RWPE2 (cell line): Measurements from ENCODE around the gene AGMO.

Experiments used
- ATAC-seq: fragments of 200-7000 bp; cut with Tn5 transposase; 3 replicates; pipeline ENCODE4 v1.9.1; 2021; ENCODE audit warnings: low read depth
- DNase-seq: peaks from one replicate; pipeline ENCODE4 v3.0.0-alpha.2; 2020; ENCODE audit warnings: low spot score
- H3K27ac ChIP-seq: fragments of 450-650 bp; 2 replicates; pipeline ENCODE4 v1.5.1; 2017; ENCODE audit warnings: mild to moderate bottlenecking; ENCODE audit not compliant: poor library complexity, severe bottlenecking
- H3K27me3 ChIP-seq: fragments of 250-450 bp; sonication (Bioruptor Pico); 2 replicates; pipeline ENCODE4 v1.5.1; 2021; ENCODE audit warnings: mild to moderate bottlenecking, moderate library complexity; ENCODE audit not compliant: insufficient read depth, poor library complexity, severe bottlenecking
- H3K36me3 ChIP-seq: fragments of 250-450 bp; sonication (Bioruptor Pico); 2 replicates; pipeline ENCODE4 v1.5.1; 2020; ENCODE audit warnings: low read depth, mild to moderate bottlenecking, moderate library complexity
- H3K4me1 ChIP-seq: fragments of 250-450 bp; sonication (Bioruptor Pico); 2 replicates; pipeline ENCODE4 v1.5.1; 2021; ENCODE audit warnings: mild to moderate bottlenecking, moderate library complexity; ENCODE audit not compliant: insufficient read depth, poor library complexity, severe bottlenecking
- H3K4me3 ChIP-seq: fragments of 250-450 bp; sonication (Bioruptor Pico); 2 replicates; pipeline ENCODE4 v1.5.1; 2021; ENCODE audit warnings: mild to moderate bottlenecking, moderate library complexity; ENCODE audit not compliant: severe bottlenecking
- H3K9me3 ChIP-seq: fragments of 250-450 bp; sonication (Bioruptor Pico); 2 replicates; pipeline ENCODE4 v1.5.1; 2021; ENCODE audit warnings: mild to moderate bottlenecking, moderate library complexity; ENCODE audit not compliant: severe bottlenecking
- TF ChIP-seq, protein P1 (sequence below): fragments of 450-650 bp; IDR thresholded peaks from one replicate; pipeline ENCODE4 v1.5.1; 2017; ENCODE audit warnings: mild to moderate bottlenecking, moderate library complexity; ENCODE audit not compliant: poor library complexity, severe bottlenecking

Gene AGMO

DNA sequence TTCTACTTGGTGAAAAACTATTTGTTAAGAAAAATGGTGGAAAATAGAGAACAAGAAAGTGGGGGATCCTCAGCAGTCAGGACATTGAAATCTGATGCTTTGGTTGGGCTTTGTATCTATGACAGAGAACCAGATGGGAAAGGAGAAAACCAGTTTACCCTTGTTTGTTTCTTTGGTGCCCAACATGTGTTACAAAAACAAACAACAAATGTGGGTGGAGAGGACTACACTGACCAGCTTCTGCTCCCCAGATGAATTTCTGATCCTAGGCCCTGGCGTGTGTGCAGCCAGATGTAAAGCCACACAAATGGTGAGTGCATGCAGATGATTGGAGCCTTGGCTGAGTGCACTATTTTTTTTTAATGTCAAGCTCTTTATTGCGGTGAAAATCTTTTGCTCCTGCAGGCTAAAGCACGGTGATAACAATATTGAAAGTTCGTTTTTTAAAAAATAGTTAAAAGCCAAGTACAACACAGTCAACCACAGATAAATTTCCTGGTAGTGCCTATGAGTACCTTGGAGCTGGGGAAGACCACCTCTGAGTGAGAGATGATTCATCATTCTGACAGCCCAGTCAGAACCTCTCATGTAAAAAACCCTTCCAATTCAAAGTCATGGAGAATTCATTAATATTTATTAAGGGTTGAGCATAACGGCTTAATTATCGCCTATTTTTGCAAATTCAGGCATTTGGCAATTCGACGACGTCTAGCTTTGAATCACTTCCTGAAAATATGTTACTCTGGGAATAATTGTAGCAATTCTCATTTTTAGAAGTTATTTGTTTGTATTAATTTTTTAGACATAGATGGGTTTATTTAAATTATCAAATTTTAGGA lies 163.7 kb downstream of the AGMO start:
- no peaks in the 10 kb centered on the region for H3K9me3 ChIP-seq
- H3K27ac ChIP-seq = no peak overlapping the region
- H3K4me1 ChIP-seq = no peaks in the 10 kb centered on the region
- H3K36me3 ChIP-seq = no peaks in the 10 kb centered on the region
- H3K27me3 ChIP-seq = no peaks in the 10 kb centered on the region
- TF ChIP-seq, protein P1, sequence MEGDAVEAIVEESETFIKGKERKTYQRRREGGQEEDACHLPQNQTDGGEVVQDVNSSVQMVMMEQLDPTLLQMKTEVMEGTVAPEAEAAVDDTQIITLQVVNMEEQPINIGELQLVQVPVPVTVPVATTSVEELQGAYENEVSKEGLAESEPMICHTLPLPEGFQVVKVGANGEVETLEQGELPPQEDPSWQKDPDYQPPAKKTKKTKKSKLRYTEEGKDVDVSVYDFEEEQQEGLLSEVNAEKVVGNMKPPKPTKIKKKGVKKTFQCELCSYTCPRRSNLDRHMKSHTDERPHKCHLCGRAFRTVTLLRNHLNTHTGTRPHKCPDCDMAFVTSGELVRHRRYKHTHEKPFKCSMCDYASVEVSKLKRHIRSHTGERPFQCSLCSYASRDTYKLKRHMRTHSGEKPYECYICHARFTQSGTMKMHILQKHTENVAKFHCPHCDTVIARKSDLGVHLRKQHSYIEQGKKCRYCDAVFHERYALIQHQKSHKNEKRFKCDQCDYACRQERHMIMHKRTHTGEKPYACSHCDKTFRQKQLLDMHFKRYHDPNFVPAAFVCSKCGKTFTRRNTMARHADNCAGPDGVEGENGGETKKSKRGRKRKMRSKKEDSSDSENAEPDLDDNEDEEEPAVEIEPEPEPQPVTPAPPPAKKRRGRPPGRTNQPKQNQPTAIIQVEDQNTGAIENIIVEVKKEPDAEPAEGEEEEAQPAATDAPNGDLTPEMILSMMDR = no peak
- no peak overlapping the region for H3K4me3 ChIP-seq
- no peak for ATAC-seq
- DNase-seq = no peak

DNA sequence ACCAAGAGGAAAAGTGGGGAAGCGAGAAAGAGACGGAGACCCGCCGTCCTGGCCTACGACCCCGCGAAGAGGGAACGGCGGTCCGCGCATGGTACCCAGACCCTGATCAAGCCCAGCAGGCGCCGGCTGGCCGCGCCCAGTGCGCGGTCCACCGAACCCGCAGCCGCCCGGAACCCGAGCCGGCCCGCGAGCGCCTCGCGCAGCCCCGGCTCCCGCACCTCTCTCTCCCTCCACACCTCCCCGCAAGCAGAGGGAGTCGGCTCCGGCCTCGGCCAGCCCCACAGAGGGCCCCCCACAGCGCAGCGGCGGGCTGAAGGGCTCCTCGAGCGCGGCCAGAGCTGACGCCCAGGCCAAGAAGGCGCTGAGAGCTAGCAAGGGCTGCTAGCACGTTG lies 164.7 kb downstream of the AGMO start:
- TF ChIP-seq, protein P1 = no peak
- ATAC-seq (no peak), DNase-seq (no peak)
- Histone ChIP-seq H3K4me1 (no peaks in the 10 kb centered on the region), H3K9me3 (no peaks in the 10 kb centered on the region), H3K36me3 (no peaks in the 10 kb centered on the region), H3K4me3 (no peak overlapping the region), H3K27me3 (no peaks in the 10 kb centered on the region), H3K27ac (no peak overlapping the region)

DNA sequence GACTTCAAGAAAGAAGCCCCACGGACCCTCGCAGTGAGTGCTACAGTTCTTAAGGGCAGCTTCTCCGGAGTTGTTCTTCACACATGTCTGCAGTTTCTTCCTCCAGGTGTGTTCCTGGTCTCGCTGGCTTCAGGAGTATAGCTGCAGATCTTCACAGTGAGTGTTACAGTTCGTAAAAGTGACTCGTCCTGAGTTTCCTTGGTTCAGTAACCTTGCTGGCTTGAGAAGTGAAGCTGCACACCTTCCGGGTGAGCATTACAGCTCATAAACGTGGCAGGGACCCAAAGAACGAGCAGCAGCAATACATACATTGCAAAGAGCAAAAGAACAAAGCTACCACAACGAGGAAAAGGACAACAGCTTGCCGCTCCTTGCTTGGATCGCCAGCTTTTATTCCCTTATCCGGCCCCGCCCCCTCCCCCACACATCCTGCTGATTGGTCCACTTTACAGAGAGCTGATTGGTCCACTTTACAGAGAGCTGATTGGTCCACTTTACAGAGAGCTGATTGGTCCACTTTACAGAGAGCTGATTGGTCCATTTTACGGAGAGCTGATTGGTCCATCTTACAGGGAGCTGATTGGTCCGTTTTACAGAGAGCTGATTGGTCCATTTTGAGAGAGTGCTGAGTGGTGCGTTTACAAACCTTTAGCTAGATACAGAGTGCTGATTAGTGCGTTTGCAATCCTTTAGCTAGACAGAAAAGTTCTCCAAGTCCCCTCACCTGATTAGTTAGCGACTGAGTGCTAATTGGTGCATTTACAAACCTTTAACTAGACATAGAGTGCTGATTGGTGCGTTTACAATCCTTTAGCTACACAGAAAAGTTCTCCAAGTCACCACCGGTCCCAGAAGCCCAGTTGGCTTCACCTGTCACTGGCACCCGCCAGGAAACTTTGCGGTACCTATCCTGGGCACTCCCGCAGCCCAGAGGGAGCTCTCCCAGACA lies 165.3 kb downstream of the AGMO start:
- DNase-seq = no peak

GRCh38 chr7:15389073-15389472 lies 172.7 kb downstream of the AGMO start:
- no peaks in the 10 kb centered on the region for H3K27me3 ChIP-seq
- ATAC-seq = no peak
- no peaks in the 10 kb centered on the region for H3K36me3 ChIP-seq
- TF ChIP-seq, protein P1 = no peak
- H3K4me1 ChIP-seq = no peaks in the 10 kb centered on the region
- H3K27ac ChIP-seq = no peak overlapping the region
- no peak for DNase-seq
- H3K9me3 ChIP-seq = no peaks in the 10 kb centered on the region
- no peak overlapping the region for H3K4me3 ChIP-seq

More for the DNA sequence above, 165.3 kb downstream of the AGMO start:
- no peaks in the 10 kb centered on the region for H3K4me1 ChIP-seq
- no peak overlapping the region for H3K27ac ChIP-seq
- no peaks in the 10 kb centered on the region for H3K36me3 ChIP-seq
- no peaks in the 10 kb centered on the region for H3K27me3 ChIP-seq
- H3K9me3 ChIP-seq = no peaks in the 10 kb centered on the region
- no peak overlapping the region for H3K4me3 ChIP-seq
- TF ChIP-seq, protein P1 = no peak
- ATAC-seq = no peak
